Measurements from ENCODE around the gene SMARCB1.

SMARCB1 gene

GRCh38 chr22:23833017-23833751, 46.4 kb downstream of the SMARCB1 start:
- no peak for DNase-seq

GRCh38 chr22:23833911-23834317, 47.1 kb downstream of the SMARCB1 start:
- no peak for DNase-seq

DNA sequence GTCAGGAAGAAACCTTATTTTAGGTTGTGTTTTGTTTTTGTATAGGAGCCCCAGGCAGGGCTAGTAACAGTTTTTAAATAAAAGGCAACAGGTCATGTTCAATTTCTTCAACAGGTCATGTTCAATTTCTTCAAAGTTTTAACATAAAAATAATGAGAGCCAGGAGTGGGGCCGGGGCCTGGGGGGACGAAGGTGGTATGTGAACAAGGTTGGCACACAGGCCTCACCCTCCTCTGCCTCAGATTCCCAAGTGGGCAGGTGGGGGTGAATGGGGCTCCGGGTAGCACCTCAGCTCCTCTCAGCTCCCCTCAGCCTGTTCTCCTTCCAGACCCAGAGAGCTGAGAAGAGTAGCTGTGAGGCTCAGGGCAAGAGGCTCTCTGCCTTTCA, 47.6 kb downstream of the SMARCB1 start:
- DNase-seq: no peak

GRCh38 chr22:23834793-23835483, 48.2 kb downstream of the SMARCB1 start:
- DNase-seq: no peak

- DNase-seq: no peak
These were observed 48.8 kb downstream of the SMARCB1 start for GRCh38 chr22:23835484-23836144.

GRCh38 chr22:23836281-23836680, 49.5 kb downstream of the SMARCB1 start:
- no peak for DNase-seq

DNA sequence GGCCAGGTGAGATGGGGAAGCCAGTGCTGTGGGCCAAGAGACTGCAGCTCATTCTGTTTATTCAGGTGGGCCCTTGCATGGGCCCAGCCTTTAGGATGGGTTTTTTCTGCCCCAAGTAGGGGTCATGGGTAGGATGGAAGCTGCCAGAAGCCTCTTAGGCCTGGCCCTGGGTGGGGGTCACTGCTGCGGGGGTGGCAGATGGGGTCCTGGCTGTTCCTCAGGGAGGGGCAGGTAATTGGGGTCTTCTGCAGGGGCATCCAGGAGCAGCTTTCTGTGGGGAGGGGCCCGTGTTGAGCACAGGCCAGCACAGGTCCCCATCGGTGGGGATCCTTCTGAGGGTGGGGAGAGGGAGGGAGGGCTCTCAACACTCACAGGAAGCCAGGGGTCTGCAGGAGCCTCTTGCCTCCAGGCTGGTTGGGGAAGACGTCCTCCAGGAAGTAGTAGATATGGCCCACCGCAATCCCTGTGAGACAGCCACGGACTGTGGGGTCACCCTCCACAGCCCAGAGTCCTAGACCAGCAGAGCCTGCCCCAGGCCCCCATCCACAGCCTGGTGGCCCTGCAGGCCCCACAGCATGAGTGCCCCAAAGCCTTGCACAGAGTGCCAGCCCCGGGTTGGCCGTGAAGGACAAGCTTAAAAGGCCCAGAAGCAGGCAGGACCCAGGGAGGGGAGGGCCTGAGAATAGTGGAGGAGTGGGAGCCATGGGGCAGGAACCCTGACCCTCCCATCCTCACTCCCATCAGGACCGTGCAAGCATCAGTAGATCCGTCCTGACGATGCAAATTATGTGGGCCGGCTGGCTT, 50.1 kb downstream of the SMARCB1 start:
- no peak for DNase-seq

DNA sequence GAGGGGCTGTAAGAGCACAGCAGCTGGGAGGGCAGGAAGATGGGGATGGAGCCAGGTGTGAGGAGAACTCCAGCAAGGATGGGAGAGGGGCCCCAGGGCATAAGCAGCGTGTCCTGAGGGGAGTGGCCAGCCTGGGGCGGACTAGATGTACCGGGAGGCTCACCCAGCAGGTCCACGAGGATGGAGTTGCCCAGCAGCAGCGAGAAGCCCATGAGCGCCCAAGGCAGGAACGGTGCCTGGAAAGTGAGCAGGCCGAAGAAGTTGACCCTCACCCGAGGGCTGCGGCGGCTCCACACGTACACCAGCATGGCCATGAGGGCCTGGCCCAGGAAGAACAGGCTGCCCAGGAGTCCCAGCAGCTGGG, 50.7 kb downstream of the SMARCB1 start:
- no peak for DNase-seq

DNA sequence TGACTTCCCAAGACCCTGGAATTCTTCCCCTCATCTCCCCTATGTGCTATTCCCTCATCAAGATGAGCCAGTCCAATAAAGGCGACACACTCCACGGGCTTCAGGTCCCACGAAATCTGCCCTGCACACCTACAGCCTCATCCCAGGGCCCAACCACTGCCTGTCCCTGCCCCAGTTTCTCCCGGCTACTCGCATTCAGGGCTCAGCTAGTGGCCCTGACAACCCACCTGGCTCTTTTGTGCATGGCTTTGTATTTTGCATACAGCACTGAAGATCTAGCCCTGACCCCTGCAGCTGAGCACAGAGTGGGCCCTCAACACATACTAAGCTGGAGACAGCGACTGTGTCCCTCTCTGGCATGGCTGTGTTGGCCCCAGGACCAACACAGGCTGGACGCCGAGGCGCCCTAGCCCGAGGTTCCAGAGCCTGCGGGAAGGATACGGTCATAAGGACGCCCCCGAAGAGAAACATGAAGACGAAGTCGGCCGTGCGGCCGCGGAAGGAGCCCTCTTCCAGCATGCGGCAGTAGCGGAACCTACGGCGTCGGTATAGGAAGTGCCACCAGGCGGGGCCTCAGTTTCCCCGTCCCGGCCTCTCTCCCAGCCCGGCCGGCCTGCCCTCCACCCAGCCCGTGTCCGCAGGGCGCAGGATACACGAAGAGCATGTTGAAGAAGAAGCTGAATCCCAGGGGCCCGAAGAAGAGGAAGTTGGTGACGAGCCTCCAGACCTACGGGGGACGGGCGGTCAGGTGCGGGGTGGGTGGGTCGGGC, 51.3 kb downstream of the SMARCB1 start:
- no peak for DNase-seq

DNA sequence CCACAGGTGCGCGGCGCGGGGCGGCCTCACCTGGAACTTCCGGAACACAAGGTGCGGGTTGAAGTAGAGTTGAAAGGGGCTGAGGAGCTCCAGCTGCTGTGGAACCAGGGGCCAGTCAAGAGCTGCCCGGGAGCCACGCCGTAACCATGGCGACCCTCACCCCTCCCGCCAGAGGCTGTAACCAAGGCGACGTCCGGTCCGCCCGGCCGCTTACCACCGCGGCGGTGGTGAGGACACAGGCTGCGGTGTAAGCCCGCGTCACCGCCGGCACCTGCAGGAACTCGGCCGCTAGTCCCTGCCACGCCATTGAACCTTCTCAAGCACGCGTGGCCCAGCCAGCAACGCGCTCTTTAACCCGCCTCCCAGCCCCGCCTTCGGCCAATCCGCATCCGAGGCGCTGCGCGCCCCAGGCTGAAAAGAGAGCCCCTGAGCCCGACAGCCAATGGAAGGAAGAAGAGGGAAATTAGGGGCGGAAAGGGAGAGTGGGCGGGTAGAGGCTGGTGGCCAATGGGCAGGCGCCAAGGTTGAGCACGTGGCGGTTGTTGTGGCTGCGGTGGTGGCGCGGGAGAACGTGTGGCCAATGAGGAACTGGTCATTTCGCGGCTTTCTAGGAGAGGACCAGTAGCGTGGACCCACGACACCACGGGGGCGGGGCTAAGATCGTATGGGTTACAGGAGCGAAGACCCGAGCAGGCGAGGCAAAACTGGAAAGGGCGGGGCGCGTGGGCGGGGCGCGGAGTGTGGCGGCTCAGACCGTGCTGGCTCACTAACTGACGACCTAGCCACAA, 52.1 kb downstream of the SMARCB1 start, which contains the start of gene DERL3:
DERL3 (minus strand) TSS at position 326 of the 788 bp plus-strand sequence; CDS start at position 307, 19 bp downstream.
- peak; percentile 100 for DNase-seq

GRCh38 chr22:23840026-23840425, 53.3 kb downstream of the SMARCB1 start:
- no peak for DNase-seq

- DNase-seq: no peak
These were observed 54.5 kb downstream of the SMARCB1 start for GRCh38 chr22:23841292-23841691.

DNA sequence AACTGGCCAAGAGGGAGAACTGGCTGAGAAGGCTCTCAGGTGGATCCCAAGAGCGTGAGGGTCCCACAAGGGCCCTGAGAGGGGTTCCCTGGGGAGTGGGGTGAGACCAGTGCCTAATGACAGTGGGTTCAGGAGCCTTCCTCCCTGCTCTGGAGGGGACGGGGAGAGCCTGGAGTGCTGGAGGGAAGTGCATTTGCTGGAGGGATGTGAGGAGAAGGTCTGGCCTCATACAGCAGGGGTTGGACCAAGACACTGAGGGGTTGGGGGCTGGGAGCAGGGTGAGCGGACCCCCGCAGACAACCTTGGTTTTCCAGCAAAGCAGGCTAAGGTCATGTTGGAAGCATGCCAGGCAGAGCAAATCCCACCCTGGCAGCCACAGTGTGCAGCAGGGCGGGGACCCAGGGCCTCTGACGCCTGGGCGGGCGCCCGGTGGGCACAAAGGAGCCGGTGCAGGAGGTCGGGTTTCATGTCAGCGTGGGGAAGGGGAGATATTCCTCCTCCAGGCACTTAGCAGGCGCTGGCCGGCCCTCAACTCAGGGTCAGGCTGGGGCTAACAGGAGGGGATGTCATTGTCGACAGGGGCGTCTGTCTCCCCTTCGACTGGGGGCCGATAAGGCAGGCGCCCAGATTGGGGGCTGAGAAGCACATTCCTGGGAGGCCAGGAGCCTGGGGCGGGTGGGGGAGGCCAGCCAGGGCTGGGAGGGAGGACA, 55.1 kb downstream of the SMARCB1 start:
- DNase-seq: no peak

DNA sequence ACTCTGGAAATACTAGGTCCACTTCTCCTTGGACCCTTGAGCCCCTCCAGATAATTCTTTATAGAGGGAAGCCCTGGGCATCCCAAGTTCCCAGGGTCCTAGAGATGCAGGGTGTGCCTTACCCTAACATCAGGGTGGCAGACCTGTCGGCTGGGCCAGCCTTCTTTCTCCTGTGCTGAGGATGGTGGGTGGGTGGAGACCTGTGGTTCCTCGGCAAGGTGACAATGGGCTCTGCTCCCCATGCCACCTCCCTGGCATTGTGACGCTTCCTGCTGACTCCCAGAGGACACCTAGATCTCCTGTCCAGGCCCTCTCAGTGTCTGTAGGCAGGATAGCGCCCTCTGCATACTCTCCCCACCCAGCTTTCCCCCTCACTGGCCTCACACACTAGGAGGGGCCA, 55.8 kb downstream of the SMARCB1 start:
- DNase-seq: no peak

GRCh38 chr22:23844739-23845202, 58.0 kb downstream of the SMARCB1 start:
- no peak for DNase-seq

DNA sequence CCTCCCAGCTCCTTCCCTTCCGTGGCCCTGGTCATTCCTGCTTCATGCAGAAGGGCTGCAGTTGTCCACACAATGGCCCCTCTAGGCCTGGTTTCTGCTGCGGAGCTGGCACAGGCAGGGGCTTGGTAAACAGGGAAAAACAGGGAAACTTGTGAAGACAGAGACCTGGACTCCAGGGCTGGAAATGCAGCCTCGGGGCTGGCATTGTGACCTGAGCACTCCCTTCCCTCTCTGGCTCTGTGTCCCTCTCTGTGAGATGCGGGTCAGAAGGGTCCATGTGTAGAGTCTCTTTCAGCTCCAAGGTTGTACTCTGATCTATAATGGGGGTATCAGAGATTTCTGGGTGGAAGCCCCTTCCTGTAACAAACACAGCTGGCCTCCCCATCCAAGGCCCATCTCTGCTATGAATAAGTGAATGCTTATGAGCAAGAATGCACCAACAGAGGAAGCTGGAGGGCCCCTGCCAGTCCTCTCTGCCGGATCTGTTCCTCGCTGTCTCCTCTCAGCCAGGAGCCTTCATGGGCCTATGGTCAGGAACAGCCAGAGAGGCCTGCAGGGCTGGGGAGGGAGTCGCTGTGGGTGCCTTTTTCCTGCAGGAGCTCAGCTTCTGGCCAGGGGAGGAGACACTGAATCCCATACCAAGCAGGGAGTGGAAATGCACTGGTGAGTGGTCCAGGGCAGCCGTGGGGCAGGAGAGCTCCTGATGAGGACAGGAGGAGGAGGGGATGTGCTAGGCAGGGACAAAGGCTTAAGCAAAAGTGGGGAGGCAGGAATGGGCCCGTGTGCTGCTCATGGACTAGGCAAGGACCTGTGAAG, 58.7 kb downstream of the SMARCB1 start:
- no peak for DNase-seq

DNA sequence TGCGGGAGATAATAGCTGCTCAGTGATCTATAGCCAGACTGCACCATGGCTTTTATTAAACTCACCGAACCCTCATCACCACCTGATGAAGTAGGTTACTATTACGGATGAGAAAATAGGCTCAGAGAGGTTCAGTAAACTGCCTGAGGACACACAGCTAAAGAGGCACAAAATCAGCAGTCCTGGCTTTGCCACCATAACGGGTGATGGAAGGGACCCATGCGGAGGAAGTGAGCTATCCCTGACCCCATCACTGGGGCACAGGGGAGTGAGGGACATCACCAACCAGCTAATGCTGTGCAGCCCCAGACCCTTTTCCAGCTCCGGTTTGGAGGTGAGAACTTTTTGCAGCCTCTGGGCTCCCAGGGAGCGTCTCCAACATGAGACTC, 59.3 kb downstream of the SMARCB1 start:
- DNase-seq: no peak

DNA sequence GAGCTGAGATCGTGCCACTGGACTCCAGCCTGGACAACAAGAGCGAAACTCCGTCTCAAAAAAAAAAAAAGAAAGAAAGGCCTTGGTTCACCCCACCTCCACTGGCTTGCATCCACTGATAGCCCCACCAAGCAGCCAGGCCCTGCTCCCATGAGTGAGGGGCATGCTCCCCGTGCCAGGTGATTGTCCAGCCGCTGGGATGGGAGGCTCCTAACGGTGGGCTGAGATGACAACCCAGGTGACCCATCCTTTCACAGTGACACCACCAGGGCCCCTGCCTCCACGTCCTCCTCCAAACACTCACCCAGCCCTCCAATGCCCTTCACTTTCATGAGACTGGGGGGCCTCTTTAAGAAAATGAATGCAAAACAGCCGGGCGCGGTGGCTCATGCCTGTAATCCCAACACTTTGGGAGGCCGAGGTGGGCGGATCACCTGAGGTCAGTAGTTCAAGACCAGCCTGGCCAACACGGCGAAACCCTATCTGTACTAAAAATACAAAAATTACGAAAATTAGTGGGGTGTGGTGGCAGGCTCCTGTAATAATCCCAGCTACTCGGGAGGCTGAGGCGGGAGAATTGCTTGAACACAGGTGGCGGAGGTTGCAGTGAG, 60.6 kb downstream of the SMARCB1 start:
- DNase-seq: no peak

Data from COR-L47 (cell line).